GM21529 (cell line): ENCODE results near the gene BEND4.
"Not testable (repeated sequence)": the region's sequence is repeated elsewhere in the genome, so short reads cannot be mapped to it uniquely, and the experiment has no call there.

ENCODE experiments used
- ATAC-seq: cut with Tn5 transposase; IDR thresholded peaks from one replicate; pipeline ENCODE4 v1.9.1; 2021; ENCODE audit not compliant: unreplicated experiment

The BEND4 gene

DNA sequence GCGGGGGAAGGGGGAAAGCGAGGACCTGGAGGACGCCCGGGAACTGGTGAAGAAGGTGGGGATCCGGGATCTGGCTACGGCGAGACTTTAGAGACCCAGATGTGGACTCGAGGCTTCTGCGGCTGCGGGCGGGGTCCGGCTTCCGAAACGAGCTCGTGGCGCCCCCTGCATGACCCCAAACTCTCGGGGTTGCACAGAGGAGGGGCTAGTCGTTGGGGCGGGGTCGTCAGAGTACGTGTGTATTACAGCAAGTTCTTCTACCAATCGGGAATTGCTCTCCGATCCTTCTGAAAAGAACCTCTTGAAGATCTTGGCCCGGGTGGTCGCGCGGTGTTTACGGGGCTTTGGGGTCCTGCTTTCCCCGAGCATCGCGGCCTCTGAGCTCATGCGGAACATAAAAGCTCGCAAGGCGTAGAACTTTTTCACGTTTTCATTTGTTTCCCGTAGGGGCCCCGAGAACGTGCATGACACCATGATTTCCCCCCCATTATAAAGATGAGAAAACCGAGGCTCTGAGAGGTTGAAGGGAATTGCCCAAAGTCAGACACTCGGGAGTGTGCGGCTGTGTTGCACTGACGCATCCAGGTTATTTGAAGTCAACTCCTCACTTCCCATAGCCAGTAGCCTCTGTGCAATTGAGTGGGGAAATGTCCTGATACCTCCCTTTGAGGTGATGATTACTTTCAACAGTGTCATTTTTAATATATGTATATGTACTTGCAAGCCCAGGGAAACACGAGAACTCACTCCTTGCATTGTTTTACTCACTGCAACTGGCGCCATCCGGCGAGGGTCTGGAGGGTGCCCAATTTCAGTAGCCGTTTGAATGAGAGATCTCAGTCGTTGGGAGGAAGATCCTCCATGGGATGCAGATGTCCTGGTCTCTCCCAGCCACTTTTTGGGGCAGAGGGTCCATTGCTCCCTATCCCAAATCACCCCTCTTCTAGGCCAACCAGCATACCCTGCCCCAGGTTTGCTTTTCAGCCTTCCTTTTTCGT lies at the start of gene BEND4:
Gene BEND4, minus strand, starts transcription at position 149 of the 998 bp plus-strand sequence. CDS start 512 bp downstream, outside the sequence.
- ATAC-seq, result peak; percentile 12

DNA sequence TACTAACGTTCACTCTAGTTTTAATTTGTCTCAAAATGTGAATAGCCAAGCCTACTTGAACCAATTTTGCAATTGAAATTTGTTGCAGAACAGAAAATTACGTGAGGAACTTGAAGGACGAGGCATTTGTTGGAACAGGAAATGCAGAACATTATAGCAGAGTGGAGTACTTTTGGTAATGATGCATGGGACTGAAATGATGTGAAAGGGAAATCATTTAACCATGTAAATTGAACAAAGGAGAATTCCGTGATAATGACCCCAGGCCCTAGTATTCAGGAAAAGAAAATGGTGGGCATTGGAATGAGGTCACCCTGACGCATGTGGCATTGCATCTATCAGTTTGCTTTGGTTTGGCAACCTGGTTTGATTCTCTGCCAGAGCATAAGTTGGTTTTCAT lies 44.9 kb upstream of the BEND4 start:
- no peak for ATAC-seq

DNA sequence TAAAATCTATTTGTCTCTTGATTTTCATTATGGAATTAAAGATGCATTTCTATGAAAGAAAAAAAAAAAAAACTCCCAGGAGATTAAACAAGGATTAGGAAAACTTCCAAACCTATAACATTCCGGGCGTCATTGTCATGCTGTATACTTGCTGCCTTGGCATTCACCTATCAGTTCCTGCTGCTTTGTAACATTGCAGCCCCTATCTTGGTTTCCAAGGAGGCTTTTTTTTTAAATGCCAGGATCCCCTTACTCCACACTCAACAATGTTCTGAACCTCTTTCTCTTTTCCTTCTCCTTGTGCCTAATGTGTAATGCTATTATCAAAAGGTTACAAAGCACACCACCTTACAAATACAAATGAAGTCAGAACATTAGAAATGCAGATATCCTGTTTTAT lies 20.5 kb upstream of the BEND4 start:
- no peak for ATAC-seq

- no peak for ATAC-seq
These were observed 19.8 kb upstream of the BEND4 start for GRCh38 chr4:42172128-42172790.

- peak; percentile 100 for ATAC-seq
These were observed 15.3 kb upstream of the BEND4 start for GRCh38 chr4:42167709-42168108.

DNA sequence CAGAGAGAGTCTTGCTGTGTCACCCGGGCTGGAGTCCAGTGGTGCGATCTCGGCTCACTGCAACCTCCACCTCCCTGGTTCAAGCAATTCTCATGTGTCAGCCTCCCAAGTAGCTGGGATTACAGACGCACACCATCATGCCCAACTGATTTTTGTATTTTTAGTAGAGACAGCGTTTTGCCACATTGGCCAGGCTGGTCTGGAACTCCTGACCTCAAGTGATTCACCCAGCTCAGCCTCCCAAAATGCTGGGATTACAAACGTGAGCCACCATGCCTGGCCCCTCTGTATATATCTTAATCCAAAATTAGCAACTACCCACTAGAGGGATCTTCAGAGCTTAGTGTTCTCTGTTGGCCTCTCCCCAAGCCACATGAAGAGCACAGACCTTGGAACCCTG lies 13.7 kb upstream of the BEND4 start:
- ATAC-seq, result not testable (repeated sequence)

DNA sequence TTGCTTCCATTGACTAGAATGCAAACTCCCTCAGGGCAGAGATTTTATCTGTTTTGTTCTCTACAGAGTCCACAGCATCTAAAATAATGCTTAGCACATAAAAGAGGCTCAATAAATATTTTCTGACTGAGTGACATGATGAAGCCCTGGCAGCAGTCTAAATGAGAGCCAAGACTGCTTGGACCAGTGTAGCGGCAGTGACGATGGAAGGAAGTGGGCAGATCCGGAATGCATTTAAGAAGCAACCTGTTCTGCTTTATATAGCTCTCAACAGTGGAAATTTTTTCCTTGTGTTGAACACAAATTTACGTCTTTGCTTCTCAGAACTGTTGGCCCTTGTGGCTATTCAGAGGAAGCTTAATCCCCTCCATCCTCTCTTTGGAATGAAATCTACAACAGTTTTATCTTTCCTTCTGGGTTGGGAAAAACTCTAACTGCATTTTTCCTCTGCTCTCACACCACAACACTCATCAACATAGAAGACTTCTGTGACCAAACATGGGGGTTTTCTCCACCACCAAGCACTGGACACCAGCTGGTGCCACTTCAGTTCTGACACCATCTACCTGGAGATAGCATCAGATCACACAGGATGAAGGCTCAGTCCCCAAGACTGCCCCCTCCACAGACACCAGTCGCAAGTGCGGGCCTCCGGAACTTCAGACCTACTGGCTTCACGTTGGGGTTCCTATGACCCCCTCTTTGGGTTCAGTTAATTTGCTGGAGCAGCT lies 7.0 kb upstream of the BEND4 start:
- ATAC-seq, result no peak

- peak; percentile 48 for ATAC-seq
These were observed 618 bp downstream of the BEND4 start for GRCh38 chr4:42151568-42152506.

GRCh38 chr4:42150653-42151567 lies 1.5 kb downstream of the BEND4 start:
- peak; percentile 41 for ATAC-seq

- no peak for ATAC-seq
These were observed 3.5 kb downstream of the BEND4 start for GRCh38 chr4:42149004-42149403.

DNA sequence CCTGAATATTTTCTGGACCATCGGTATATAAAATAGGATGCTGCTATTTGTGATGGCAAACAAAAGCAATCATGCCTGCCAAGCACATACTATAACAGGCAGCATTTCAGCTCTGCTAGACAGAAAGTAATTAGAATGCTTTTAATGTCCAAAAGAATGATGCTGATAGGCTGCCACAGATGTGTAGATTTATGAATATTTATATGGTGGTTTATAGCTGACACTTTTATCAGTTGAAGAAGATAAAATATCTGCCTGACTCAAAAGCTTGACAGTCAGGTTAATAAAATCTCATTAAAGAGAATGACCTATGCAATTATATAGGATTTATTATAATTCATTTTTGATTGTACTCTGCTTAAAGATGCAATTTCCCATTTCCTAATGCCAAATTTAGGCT lies 4.0 kb downstream of the BEND4 start:
- no peak for ATAC-seq

GRCh38 chr4:42144028-42144427 lies 8.4 kb downstream of the BEND4 start:
- ATAC-seq, result no peak

DNA sequence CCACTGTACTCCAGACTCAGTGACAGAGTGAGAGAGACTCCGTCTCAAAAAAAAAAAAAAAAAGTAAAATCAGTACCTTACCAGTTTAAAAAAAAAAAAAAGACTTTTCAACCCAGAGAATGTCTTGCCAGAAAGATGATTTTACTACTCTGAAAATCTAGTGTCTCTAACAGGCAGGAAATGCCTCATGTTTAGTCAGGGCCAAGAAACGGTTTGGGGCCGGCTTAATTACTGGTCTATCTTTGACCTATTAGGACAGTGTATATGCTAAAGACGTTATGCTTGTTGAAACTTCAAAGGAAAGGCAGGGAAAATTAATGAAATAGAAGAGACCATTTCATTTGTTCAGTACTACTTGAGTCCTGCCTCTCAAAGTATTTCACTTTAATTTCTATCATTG lies 9.9 kb downstream of the BEND4 start:
- ATAC-seq, result no peak

- ATAC-seq, result no peak
These were observed 16.1 kb downstream of the BEND4 start for GRCh38 chr4:42136371-42136770.

DNA sequence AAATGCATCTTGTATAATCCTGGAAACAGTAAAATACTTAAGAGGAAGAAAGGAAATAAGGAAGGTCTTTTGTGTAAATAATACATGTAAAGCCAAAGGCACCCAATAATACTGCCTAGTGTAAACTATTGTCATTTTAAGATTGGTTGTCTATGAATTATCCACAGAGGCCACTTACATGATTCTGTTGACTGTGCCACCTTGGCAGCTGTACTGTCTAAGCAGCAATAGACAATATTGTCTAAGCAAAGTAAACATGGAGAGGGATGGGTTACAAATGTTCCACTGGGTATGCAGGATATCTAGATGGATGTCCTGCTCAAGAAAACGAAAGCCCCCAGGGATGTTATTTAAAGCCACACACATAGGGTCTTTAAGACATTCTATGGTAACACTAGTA lies 19.4 kb downstream of the BEND4 start:
- ATAC-seq, result no peak

GRCh38 chr4:42132099-42132498 lies 20.4 kb downstream of the BEND4 start:
- no peak for ATAC-seq

- ATAC-seq, result no peak
These were observed 29.3 kb downstream of the BEND4 start for GRCh38 chr4:42123071-42123644.

DNA sequence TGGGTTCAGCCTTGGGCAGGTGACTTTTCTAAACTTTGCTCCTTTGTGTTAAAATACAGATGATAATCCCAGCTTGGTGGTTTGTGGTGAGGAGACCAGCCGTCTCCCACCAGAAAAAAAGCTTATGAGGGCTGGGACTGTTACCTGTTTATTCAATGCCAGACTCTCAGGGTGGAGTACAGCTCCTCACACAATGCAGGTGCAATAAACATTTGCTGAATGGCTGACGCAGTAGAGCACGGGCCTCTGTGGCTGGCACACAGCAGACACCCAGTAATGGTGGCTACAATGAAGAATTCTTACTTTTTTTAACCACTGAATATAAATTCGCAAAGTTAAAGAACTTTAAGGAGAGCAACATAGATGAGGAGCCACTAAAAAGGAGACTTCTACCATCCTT lies 30.2 kb downstream of the BEND4 start:
- ATAC-seq, result no peak

DNA sequence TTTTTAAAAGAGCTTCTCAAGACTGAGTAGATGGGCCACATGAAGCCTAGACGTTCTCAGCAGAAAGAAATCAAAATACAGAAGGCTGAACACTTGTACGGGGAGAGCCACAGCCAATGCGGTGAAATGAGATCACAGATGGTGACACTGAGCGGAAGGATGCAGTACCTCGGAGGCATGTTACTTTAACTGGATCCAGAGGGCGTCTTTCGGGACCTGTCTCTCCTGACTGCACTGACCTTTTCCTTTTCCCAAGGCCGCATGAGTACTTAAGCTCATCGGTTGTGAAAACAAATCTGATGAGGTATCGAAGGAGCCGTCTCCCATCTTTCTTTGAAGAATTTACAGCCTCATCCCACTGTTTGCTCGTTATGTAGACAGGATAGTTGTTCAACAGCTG lies 32.6 kb downstream of the BEND4 start:
- ATAC-seq, result no peak
